ENCODE data around the gene FAM234A.

FAM234A gene

GRCh38 chr16:283033-283805 is 48.6 kb downstream of the FAM234A start, which contains the start of gene PDIA2:
Gene PDIA2 (plus strand): TSS chr16:283164. CDS start chr16:283170, 6 bp downstream.
- no peak for DNase-seq

- no peak for DNase-seq
These were observed 49.8 kb downstream of the FAM234A start for GRCh38 chr16:284204-285120.

GRCh38 chr16:285146-286055 is 50.8 kb downstream of the FAM234A start:
- no peak for DNase-seq

GRCh38 chr16:286491-287297 is 52.1 kb downstream of the FAM234A start:
- DNase-seq: no peak

- DNase-seq: no peak
These were observed 52.7 kb downstream of the FAM234A start for GRCh38 chr16:287298-287811.

GRCh38 chr16:287981-288920 is 53.6 kb downstream of the FAM234A start:
- DNase-seq: no peak

DNA sequence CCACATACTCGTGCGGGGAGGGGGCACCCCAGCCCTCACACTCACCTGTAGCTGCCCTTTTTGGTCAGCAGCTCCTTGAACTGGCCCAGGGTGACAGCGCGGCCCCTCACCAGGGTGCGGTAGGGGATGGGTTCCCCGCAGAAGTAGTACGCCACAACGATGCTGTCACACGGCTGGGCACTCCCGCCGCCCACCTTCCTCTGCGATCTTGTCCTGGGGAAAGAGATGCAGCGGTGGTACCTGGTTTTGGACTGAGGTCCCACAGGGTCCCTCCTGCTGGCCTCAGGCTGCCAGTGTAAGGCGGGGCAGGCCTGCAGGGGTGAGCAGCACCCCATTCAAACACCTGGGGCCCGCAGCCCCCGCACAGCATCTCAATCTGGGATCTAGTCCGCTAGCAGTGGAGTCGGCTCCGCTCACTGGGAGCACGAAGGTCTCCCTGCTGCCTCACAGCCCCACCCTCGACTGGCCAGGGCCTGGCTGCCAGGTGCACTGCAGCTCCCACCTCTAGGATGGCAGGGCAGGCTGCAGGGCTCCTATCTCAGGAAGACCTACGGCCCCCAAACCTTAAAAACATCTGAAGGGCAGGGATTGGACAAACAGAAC is 54.9 kb downstream of the FAM234A start:
- no peak for DNase-seq

DNA sequence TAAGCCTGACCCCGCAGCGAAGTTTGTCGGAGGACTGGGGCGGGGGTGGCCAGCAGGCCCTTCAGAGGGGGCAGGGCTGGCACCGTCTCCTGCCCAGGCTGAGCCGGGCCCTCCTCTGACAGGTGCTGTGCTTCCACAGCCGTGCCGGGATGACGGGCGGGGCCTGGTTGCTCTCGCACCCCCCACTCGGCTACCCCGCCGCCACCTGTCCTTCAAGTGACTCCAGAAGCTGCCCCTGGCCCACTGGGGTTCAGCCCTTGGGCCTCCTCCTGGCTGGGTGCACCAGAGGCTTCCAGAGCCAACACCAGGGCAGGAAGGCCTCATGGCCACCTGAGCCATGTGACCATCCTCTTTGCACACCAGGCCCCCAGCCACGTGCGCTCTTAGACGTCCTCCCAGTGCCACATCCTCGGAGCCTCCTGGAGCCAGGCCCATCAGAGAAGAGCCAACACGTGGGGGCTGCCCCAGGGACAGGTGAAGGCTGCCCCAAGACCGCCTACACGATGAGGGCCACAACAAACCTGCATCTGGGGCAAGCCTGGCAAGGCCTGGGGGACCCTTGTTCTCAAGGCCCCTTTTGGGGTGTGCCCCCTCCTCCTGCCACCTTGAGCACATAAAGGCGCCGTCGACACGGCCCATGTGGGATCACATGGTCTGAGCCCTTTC is 55.5 kb downstream of the FAM234A start:
- no peak for DNase-seq

GRCh38 chr16:290681-291405 is 56.2 kb downstream of the FAM234A start:
- no peak for DNase-seq

GRCh38 chr16:291539-291938 is 56.9 kb downstream of the FAM234A start:
- DNase-seq: no peak

DNA sequence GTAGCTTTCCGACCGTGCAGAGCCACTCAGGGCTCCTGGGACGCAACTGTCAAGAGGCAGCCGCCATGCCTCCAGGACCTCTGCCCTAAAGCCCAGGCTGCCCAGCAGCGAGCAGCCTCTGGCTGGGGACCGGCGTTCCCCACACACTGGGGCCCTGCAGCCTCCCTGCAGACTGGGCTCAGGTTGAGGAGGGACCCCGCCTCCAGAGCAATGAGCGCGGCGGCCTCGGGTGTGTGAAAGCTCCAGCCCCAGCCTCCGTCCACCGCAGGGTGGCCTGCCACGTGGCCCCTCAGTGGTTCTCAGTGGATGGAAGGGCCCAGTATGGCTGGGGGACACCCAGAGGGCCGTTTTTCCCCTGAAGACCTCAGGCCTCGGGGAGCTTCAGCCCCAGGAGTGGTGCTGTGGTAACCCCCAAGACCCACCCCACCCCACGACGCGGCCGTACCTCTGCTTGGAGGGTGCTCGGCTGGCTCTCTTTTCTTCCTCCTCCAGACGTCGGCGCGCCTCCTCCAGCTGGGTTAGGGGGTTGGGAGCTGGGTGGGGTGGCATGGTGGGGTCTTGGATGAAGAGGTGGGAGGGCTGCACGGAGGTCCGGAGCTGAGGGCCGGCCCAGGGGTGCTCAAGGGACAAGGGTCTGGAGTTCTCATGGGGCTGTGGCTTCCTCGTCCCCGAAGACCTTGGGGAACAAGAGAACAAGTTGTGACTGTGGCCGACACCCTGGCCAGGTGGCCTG is 58.6 kb downstream of the FAM234A start:
- no peak for DNase-seq

DNA sequence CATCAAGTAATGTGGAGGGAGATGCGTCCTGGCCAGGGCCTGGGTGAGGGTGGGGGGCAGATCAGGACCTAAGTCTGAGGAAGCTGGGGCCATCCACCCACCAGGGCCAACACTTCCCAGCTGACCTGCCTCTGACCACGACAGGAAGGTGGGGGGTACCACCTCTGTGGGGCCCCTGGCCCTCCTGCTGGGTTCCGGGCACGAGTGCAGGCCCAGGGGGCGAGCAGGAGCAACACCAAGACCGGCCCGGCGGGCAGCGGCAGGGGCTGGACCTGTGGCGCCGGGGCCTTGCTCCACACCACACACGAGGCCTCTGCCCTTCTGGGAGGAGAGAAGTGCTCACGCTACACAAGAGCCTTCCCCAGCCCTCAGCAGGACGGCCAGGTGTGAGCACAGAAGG is 61.7 kb downstream of the FAM234A start:
- DNase-seq: no peak

DNA sequence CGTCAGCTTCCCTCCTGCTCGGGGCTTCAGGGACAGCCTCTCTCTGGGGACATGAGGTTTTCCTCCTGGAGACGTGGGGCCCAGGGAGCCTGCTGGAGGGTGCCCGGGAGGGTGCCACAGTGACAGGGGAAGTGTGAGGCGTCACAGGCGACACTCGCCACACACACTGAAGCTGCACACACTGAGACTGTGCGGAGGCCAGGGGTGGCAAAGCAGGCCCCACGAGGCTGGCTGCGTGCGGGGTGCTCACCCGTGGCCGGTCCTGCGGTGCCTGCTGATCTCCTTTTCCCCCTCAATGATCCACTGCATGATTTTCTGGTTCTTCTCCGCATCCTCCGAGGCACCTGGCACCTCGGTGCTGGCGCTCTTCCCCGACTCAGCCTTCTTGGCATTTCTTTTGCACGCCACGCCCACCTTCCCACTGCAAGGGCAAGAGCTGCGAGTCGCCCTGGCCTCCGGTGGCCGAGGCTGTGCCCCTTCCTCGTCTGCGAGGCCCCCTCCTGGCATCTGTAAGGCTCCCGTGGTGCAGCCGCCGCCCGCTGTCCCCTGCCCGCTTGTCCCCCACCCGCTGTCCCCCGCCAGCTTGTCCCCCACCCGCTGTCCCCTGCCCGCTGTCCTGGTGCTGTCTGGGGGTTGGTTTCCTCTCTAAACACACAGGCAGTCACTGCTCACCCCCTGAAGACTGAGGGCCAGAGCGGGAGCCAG is 62.3 kb downstream of the FAM234A start:
- DNase-seq: no peak

GRCh38 chr16:297832-298231 is 63.2 kb downstream of the FAM234A start:
- no peak for DNase-seq

DNA sequence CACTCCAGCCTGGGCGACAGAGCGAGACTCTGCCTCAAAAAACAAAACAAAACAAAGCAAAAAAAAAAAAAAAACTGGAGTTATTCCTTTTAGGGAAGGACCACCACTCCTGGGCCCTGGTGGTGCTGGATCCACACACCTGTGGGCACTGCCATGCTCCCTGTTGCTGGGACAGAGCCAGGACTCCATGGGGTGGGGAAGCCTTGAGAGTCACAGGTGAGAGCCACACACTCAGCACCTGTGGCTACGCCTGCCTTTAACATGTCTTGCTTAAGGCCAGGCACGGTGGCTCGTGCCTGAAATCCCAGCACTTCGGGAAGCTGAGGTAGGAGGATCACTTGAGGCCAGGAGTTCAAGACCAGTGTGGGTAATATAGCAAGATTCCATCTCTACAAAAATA is 66.6 kb downstream of the FAM234A start:
- DNase-seq: no peak

GRCh38 chr16:301950-302349 is 67.3 kb downstream of the FAM234A start:
- DNase-seq: no peak

- no peak for DNase-seq
These were observed 69.3 kb downstream of the FAM234A start for GRCh38 chr16:303760-304505.

Data from SIG-M5 (cell line).